LNCaP clone FGC (cell line): ENCODE results near the gene ACAA2.

Experiments used
- DNase-seq: peaks from one replicate; pipeline ENCODE4 v3.0.0-alpha.2; 2011; ENCODE audit warnings: low read depth
- H3K4me3 ChIP-seq: 2 replicates; pipeline ENCODE4 v1.5.1; 2011; ENCODE audit warnings: mild to moderate bottlenecking, low read depth, low read length, control low read depth
- TF ChIP-seq, protein P1 (sequence below): IDR thresholded peaks from 2 replicates; pipeline ENCODE4 v1.5.1; 2012; ENCODE audit warnings: mild to moderate bottlenecking; ENCODE audit not compliant: control insufficient read depth, insufficient read depth; ENCODE audit errors: extremely low read depth

Gene ACAA2

DNA sequence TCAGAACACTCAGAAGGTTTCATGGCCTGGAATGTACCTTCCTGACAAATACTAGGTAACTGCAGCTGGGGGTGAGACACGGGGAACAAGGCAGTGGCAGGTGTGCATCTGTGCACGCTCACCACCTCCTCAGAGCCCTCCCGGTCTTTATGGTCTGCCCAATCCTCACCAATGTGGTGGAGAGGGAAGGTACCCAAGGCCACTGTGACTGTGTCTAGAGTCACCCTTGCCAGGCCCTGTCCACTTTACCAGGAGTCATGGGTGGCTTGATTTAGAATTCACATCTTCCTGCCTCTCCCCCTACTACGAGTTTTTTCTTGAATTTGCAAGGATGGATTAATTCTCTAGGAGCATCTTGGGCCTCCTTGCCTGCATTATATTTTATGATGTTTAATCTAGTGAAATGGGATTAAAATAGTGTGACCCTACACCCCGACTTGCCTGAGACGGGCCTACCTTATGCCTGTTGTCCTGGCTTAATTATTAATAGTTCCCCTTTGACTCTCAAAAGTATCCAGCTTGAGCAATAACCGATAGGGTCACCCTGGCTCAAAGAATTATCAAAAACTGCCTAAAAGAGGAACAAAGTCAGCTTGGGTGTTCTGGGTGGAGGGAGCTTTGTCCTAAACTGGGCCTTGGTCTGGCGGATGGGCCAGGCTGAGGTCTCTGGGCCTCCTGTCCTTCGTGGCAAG is 56.5 kb downstream of the ACAA2 start:
- TF ChIP-seq, protein P1, sequence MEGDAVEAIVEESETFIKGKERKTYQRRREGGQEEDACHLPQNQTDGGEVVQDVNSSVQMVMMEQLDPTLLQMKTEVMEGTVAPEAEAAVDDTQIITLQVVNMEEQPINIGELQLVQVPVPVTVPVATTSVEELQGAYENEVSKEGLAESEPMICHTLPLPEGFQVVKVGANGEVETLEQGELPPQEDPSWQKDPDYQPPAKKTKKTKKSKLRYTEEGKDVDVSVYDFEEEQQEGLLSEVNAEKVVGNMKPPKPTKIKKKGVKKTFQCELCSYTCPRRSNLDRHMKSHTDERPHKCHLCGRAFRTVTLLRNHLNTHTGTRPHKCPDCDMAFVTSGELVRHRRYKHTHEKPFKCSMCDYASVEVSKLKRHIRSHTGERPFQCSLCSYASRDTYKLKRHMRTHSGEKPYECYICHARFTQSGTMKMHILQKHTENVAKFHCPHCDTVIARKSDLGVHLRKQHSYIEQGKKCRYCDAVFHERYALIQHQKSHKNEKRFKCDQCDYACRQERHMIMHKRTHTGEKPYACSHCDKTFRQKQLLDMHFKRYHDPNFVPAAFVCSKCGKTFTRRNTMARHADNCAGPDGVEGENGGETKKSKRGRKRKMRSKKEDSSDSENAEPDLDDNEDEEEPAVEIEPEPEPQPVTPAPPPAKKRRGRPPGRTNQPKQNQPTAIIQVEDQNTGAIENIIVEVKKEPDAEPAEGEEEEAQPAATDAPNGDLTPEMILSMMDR: no peak
- no peak for DNase-seq
- no peak overlapping the region for H3K4me3 ChIP-seq

DNA sequence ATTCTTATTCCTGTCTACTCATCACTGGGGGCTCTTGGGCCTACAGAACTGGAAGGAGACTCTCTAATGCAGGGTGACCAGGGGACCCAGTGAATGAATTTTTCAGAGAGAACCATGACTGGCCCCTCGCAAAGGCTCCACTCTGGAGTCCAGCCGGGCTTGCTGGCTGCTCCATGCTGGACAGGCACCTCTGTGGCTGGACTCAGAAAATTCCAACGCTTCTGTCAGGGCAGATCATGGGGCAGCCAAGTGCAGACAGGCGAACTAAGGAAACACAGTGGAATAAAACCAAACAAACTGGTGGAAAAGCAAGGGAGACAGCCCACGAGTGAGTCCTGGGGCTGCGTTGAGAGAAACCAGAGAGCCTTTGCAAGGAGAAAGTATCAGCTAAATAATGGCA is 57.2 kb downstream of the ACAA2 start:
- DNase-seq: no peak
- H3K4me3 ChIP-seq: no peak overlapping the region
- TF ChIP-seq, protein P1: no peak

DNA sequence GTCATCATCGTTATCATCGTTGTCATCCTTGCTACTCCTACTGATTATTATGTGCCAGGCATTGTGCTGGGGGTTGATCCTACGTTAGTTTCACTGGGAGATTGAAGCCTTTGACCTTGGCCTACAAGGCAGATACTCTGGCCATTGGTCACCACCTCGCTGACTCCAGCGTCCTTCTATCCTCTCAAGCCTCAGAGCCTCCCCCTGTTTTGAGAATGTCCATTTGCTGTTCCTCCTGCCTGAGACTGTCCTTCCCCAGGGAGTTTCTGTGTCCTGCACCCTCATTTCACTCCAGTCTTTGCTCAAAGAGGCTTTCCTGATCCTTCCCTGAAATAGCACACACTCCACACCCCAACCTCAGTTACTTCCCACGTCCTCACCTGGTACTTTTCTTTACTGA is 57.8 kb downstream of the ACAA2 start:
- no peak overlapping the region for H3K4me3 ChIP-seq
- DNase-seq: no peak
- TF ChIP-seq, protein P1: no peak

DNA sequence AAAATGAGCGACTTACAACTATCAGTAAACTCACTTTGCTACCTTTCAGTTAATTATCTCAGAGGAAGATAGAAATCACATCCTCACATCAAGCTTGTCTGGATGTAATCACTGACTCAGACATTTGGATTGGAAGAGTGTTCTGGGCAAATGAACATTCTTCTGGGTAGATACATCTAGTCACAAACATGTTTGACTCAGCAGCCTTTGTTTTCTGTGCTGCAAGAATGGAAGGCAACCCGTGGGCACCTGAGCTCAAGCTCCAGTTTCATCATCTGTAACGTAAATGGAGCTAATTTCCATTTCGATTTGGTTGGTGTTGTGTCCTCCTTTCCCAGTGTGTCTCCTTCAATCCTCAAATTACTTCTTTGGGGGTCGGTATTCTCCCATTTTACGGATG is 58.5 kb downstream of the ACAA2 start:
- TF ChIP-seq, protein P1: no peak
- no peak overlapping the region for H3K4me3 ChIP-seq
- no peak for DNase-seq

DNA sequence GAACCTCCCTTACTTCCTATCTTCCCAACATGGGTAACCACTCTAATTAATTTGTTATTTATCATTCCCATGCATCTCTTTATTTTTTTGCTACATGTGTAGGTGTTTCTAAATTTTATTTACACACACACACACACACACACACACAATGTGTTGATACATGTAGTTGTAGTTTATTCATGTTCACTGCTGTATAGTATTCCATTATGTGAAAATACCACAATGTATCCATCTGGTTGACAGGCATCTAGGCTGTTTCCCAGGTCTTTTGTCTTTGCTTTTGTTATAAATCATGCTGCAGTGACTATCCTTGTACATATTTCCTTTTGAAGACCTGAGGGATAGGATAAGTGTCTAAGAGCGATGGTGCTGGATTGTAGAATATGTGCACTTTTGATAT is 59.7 kb downstream of the ACAA2 start:
- TF ChIP-seq, protein P1: no peak
- H3K4me3 ChIP-seq: no peak overlapping the region
- DNase-seq: no peak

DNA sequence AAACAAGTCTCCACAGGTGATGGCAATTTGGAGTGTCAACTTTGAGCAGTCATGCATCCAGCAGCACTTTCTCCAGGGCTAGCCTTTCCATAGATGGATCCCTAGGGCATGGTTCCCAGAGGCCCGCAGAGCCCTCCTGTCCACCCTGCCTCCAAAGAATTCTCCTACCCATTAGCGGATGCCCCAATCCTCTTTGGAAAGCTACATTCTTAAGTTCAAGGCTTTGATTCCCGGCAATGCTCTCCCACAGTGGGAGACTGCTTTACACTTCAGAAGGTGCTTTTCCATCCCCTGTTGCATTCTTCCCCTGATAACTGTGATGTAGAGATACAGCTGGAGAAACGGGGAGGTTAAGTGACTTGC is 61.3 kb downstream of the ACAA2 start:
- H3K4me3 ChIP-seq: no peak overlapping the region
- DNase-seq: no peak
- TF ChIP-seq, protein P1: no peak
